Esophagus squamous epithelium (tissue), 5 donors: ENCODE measurements around the gene PLXDC2. TPM values are rescaled to one million over a fixed set of nuclear protein-coding genes. Genes with fewer than 3 reads are reported as not detected.
"Not testable (repeated sequence)": the region's sequence is repeated elsewhere in the genome, so short reads cannot be mapped to it uniquely, and the experiment has no call there.

Experiments used
- DNase-seq: peaks from one replicate; lab custom pipeline; 2025; lab: John Stamatoyannopoulos, UW
- H3K27ac ChIP-seq, 4 donors: fragments of 200-600 bp; sonication (generic); one replicate each; pipeline ENCODE4 v1.5.1; 2016 to 2019; ENCODE audit warnings: mild to moderate bottlenecking in 1 of 4
- H3K27me3 ChIP-seq, 4 donors: fragments of 200-600 bp; sonication (generic); 1 replicate in 3 of 4; 2 replicates in 1 of 4; pipeline versions ENCODE4 v1.5.1 to v1.6.0; 2017 to 2021; ENCODE audit warnings: antibody characterized with exemption in 1 of 4
- H3K36me3 ChIP-seq, 3 donors: fragments of 200-600 bp; sonication (generic); one replicate each; pipeline ENCODE4 v1.5.1; 2016 to 2019
- H3K4me1 ChIP-seq, 3 donors: fragments of 200-600 bp; sonication (generic); one replicate each; pipeline ENCODE4 v1.5.1; 2017 to 2019
- H3K4me3 ChIP-seq, 4 donors: fragments of 200-600 bp; sonication (generic); 1 replicate in 3 of 4; 2 replicates in 1 of 4; pipeline ENCODE4 v1.5.1; 2016 to 2019; ENCODE audit warnings: mild to moderate bottlenecking in 2 of 4, moderate library complexity in 1 of 4
- H3K9me3 ChIP-seq, 3 donors: fragments of 200-600 bp; sonication (generic); one replicate each; pipeline ENCODE4 v1.5.1; 2016 to 2019
- CTCF ChIP-seq, 6 experiments: fragments of 450-650 bp in 4 of 6; fragments of 200-600 bp in 2 of 6; sonication (generic) in 2 of 6; IDR thresholded peaks; one replicate each; pipeline ENCODE4 v1.5.1; 2016 to 2019; ENCODE audit warnings: antibody characterized with exemption in 6 of 6, mild to moderate bottlenecking in 4 of 6, moderate library complexity in 4 of 6
- POLR2A ChIP-seq, 4 donors: fragments of 450-650 bp; IDR thresholded peaks; one replicate each; pipeline ENCODE4 v1.6.1; 2017; ENCODE audit warnings: antibody characterized with exemption in 4 of 4, mild to moderate bottlenecking in 4 of 4, moderate library complexity in 3 of 4
- WGBS, 2 donors: methylation state at CpG; one replicate each; pipeline ENCODE4 v1.1.5; 2018; 5-methylcytosine and 5-hydroxymethylcytosine counted together
- intact Hi-C: fragments of 100-400 bp; cut with DNase I; formaldehyde crosslinking; loops from one replicate; pipeline ENCODE4 v1.15.0; 2022
- total RNA-seq, 4 donors: library from RNA; depleted of rRNA; stranded (reverse); fragments of >200 nt; gene quantifications; one replicate each; pipeline ENCODE4 v1.1.0, GENCODE V29; 2016
- donor health status: DM: yes; HTN: yes; CAD: no.

Gene PLXDC2
- total RNA-seq, 4 donors from 2014 or later: 22.4 to 50.4 (median 36.9) TPM

GRCh38 chr10:19987931-19988330 lies 171.7 kb downstream of the PLXDC2 start:
- Histone ChIP-seq H3K27me3 (no peaks in the 10 kb centered on the region), H3K4me1 (peaks cover 0 to 23% (median 6%) of the 10 kb centered on the region in 3 donors), H3K4me3 (no peak overlapping the region), H3K9me3 (no peaks in the 10 kb centered on the region), H3K36me3 (no peaks in the 10 kb centered on the region), H3K27ac (no peak overlapping the region)
- intact Hi-C loops: no loop called here
- WGBS, 2 donors: 0 to 24% methylated on average over 1 of the region's 1 CpG
- DNase-seq: no peak
- TF ChIP-seq POLR2A (IDR thresholded peaks at IDR 0.05) (no peak), CTCF (IDR thresholded peaks at IDR 0.05) (no peak)

- no peaks in the 10 kb centered on the region for H3K4me1 ChIP-seq
- 70 to 84% methylated on average over 3 of the region's 3 CpGs for WGBS, 2 donors
- DNase-seq: no peak
- no peaks in the 10 kb centered on the region for H3K27me3 ChIP-seq
- TF ChIP-seq POLR2A (IDR thresholded peaks at IDR 0.05): no peak
- TF ChIP-seq CTCF (IDR thresholded peaks at IDR 0.05): no peak
- no peaks in the 10 kb centered on the region for H3K9me3 ChIP-seq
- H3K4me3 ChIP-seq: no peak overlapping the region
- intact Hi-C loops: no loop called here
- no peaks in the 10 kb centered on the region for H3K36me3 ChIP-seq
- H3K27ac ChIP-seq: no peak overlapping the region
These were observed 177.6 kb downstream of the PLXDC2 start for GRCh38 chr10:19993714-19994315.

- Histone ChIP-seq H3K4me1 (peaks cover 0 to 3% (median 0%) of the 10 kb centered on the region in 3 donors), H3K9me3 (no peaks in the 10 kb centered on the region), H3K4me3 (no peak overlapping the region), H3K36me3 (peaks cover 0 to 19% (median 0%) of the 10 kb centered on the region in 3 donors), H3K27me3 (no peaks in the 10 kb centered on the region), H3K27ac (no peak overlapping the region)
- intact Hi-C loops: no loop called here
- no peak for DNase-seq
- TF ChIP-seq POLR2A (IDR thresholded peaks at IDR 0.05) (no peak), CTCF (IDR thresholded peaks at IDR 0.05) (no peak)
- WGBS, 2 donors: 77 to 82% methylated on average over 2 of the region's 2 CpGs
These were observed 182.2 kb downstream of the PLXDC2 start for GRCh38 chr10:19998482-19998881.

- Histone ChIP-seq H3K27ac (no peak overlapping the region), H3K36me3 (peaks cover 0 to 27% (median 0%) of the 10 kb centered on the region in 3 donors), H3K4me1 (peaks cover 0 to 6% (median 3%) of the 10 kb centered on the region in 3 donors), H3K4me3 (no peak overlapping the region), H3K9me3 (no peaks in the 10 kb centered on the region), H3K27me3 (no peaks in the 10 kb centered on the region)
- TF ChIP-seq CTCF (IDR thresholded peaks at IDR 0.05) (no peak), POLR2A (IDR thresholded peaks at IDR 0.05) (no peak)
- WGBS, 2 donors: 79 to 90% methylated on average over 1 of the region's 1 CpG
- intact Hi-C loops: no loop called here
- DNase-seq: no peak
These were observed 183.2 kb downstream of the PLXDC2 start for GRCh38 chr10:19999431-19999830.

- intact Hi-C loops, H3K27ac ChIP-seq: not testable (repeated sequence)
These were observed 185.8 kb downstream of the PLXDC2 start for GRCh38 chr10:20002026-20002425.

More at GRCh38 chr10:20002026-20002425, 185.8 kb downstream of the PLXDC2 start:
- DNase-seq, H3K9me3 ChIP-seq, H3K27me3 ChIP-seq, H3K4me1 ChIP-seq, H3K4me3 ChIP-seq: not testable (repeated sequence)
- 78 to 84% methylated on average over 2 of the region's 2 CpGs for WGBS, 2 donors
- peaks cover 0 to 27% (median 0%) of the 10 kb centered on the region in 3 donors for H3K36me3 ChIP-seq
